HG03280 (cell line): ENCODE measurements around the gene UGGT1.
A peak's percentile ranks its signal among the peaks of the same experiment; 100 is the strongest.

ENCODE experiments used
- ATAC-seq: cut with Tn5 transposase; IDR thresholded peaks from one replicate; pipeline ENCODE4 v1.9.1; 2021; ENCODE audit warnings: mild to moderate bottlenecking, moderate library complexity; ENCODE audit not compliant: unreplicated experiment

Gene UGGT1

GRCh38 chr2:128215897-128216642, 125.1 kb downstream of the UGGT1 start:
- ATAC-seq: no peak

- no peak for ATAC-seq
Observed at GRCh38 chr2:128217671-128218070, 126.7 kb downstream of the UGGT1 start.

GRCh38 chr2:128219891-128220290, 128.9 kb downstream of the UGGT1 start:
- no peak for ATAC-seq

GRCh38 chr2:128227862-128228261, 136.9 kb downstream of the UGGT1 start:
- ATAC-seq: no peak

- ATAC-seq: no peak
Observed at GRCh38 chr2:128228894-128229293, 137.9 kb downstream of the UGGT1 start.

GRCh38 chr2:128232965-128233789, 142.2 kb downstream of the UGGT1 start:
- ATAC-seq: peak; percentile 98

GRCh38 chr2:128233790-128234395, 142.9 kb downstream of the UGGT1 start:
- peak; percentile 9 for ATAC-seq

GRCh38 chr2:128234613-128235012, 143.6 kb downstream of the UGGT1 start:
- ATAC-seq: no peak

- no peak for ATAC-seq
Observed at GRCh38 chr2:128235581-128235980, 144.6 kb downstream of the UGGT1 start.

GRCh38 chr2:128236491-128237035, 145.6 kb downstream of the UGGT1 start:
- ATAC-seq: no peak

- ATAC-seq: no peak
Observed at GRCh38 chr2:128237081-128237534, 146.1 kb downstream of the UGGT1 start.

GRCh38 chr2:128237911-128238697, 147.1 kb downstream of the UGGT1 start:
- no peak for ATAC-seq

- no peak for ATAC-seq
Observed at GRCh38 chr2:128241896-128242295, 150.9 kb downstream of the UGGT1 start.
